ENCODE results near the gene TTC36.
"Not testable (repeated sequence)": the region's sequence is repeated elsewhere in the genome, so short reads cannot be mapped to it uniquely, and the experiment has no call there.

The TTC36 gene, protein sequence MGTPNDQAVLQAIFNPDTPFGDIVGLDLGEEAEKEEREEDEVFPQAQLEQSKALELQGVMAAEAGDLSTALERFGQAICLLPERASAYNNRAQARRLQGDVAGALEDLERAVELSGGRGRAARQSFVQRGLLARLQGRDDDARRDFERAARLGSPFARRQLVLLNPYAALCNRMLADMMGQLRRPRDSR

GRCh38 chr11:118527109-118527508 is at the start of gene TTC36:
TTC36 (plus strand) TSS chr11:118527474; CDS start chr11:118527495, 21 bp downstream.
- DNase-seq = no peak

GRCh38 chr11:118481238-118481637 is 46.0 kb upstream of the TTC36 start:
- not testable (repeated sequence) for DNase-seq

- DNase-seq = no peak
These were observed 42.9 kb upstream of the TTC36 start for GRCh38 chr11:118484405-118484804.

- DNase-seq = no peak
These were observed 42.0 kb upstream of the TTC36 start for GRCh38 chr11:118485273-118485672.

DNA sequence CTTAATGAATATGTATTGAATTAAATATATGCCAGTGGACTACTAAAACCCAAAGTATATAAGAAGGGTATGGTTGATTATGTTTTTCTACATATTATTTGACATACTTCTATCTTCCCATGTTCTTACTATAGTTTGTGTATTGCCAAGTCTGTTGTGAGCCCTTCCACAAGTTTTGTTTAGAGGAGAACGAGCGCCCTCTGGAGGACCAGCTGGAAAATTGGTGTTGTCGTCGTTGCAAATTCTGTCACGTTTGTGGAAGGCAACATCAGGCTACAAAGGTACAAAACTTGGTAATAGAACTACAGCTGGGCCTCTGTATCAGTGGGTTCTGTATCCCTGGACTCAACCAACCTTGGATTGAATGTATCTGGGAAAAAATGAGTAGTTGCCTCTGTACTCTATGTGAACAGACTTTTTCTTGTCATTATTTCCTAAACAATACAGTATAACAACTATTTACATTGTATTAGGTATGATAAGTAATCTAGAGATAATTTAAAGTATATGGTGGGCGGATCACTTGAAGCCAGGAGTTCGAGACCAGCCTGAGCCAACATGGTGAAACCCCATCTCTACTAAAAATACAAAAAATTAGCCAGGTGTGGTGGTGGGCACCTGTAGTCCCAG is 38.7 kb upstream of the TTC36 start:
- DNase-seq = peak; percentile 14 to 52

GRCh38 chr11:118491041-118491440 is 36.2 kb upstream of the TTC36 start:
- no peak for DNase-seq

DNA sequence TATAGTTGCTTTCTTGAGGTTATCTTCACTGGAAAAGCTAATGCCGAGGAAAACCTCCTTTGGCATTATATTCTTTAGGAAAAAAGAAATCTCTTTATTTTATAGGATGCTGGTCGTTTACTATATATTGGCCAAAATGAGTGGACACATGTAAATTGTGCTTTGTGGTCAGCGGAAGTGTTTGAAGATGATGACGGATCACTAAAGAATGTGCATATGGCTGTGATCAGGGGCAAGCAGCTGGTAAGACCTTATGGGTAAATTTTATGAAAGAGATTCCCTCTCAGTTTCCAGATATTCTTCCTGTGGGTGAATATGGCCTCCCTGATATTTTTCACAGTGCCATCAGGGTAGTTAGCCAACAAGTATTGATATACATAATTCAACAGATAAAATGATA is 29.4 kb upstream of the TTC36 start:
- no peak for DNase-seq

- DNase-seq = no peak
These were observed 24.1 kb upstream of the TTC36 start for GRCh38 chr11:118503216-118503615.

DNA sequence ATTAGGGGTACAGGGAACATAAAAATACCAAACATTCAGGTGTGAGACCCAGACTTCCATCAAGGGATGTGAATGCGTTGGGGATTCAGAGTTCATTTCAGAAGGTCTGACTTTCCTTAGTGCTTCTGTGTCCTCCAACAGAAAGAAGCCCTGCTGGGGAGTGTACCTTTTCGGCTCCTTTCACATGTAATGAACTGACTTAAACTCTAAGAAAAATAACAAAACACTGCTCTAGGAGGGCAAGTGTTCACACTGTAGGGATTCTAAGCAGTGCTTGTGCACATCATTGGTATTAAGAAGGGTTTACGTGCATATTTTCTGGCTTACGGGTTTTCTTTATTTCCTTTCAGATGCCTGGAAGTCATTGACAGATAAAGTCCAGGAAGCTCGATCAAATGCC is 15.7 kb upstream of the TTC36 start:
- no peak for DNase-seq

- no peak for DNase-seq
These were observed 13.2 kb upstream of the TTC36 start for GRCh38 chr11:118514103-118514502.

GRCh38 chr11:118519549-118519948 is 7.7 kb upstream of the TTC36 start:
- no peak for DNase-seq

- no peak for DNase-seq
These were observed 5.4 kb upstream of the TTC36 start for GRCh38 chr11:118521892-118522311.

GRCh38 chr11:118522571-118523072 is 4.7 kb upstream of the TTC36 start:
- peak; percentile 11 to 41 for DNase-seq

DNA sequence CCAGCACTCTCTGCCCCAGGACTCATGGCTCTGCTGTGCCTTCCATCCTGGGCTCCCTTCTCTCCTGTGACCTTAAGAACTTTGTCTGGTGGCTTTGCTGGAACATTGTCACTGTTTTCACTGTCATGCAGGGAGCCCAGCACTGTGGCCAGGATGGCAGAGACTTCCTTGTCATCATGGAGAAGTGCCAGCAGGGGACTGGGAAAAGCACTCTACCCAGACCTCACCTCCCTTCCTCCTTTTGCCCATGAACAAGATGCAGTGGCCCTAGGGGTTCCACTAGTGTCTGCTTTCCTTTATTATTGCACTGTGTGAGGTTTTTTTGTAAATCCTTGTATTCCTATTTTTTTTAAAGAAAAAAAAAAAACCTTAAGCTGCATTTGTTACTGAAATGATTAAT is 2.9 kb upstream of the TTC36 start:
- no peak for DNase-seq

DNA sequence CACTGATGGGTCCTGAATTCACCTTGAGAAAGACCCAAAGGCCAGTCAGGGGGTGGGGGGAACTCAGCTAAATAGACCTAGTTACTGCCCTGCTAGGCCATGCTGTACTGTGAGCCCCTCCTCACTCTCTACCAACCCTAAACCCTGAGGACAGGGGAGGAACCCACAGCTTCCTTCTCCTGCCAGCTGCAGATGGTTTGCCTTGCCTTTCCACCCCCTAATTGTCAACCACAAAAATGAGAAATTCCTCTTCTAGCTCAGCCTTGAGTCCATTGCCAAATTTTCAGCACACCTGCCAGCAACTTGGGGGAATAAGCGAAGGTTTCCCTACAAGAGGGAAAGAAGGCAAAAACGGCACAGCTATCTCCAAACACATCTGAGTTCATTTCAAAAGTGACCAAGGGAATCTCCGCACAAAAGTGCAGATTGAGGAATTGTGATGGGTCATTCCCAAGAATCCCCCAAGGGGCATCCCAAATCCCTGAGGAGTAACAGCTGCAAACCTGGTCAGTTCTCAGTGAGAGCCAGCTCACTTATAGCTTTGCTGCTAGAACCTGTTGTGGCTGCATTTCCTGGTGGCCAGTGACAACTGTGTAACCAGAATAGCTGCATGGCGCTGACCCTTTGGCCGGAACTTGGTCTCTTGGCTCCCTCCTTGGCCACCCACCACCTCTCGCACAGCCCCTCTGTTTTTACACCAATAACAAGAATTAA is 2.4 kb upstream of the TTC36 start:
- DNase-seq = no peak

DNA sequence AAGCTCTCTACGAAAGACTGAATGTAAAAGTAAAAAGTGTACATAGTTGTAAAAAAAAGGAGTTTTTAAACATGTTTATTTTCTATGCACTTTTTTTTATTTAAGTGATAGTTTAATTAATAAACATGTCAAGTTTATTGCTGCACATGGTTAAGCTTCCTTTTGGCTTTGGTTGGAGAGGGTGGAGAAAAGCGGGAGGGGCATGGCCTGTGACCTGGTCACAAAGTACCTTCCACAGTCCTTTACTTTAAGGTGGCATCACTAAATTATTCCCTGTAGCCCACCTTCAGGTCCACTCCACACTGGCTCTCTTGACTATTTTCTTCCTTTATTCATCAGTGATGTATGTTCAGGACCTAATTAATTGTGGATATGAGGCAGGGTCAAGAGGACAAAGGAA is 586 bp upstream of the TTC36 start:
- DNase-seq = no peak

GRCh38 chr11:118528511-118528910 is 1.2 kb downstream of the TTC36 start:
- no peak for DNase-seq

- no peak for DNase-seq
These were observed 2.4 kb downstream of the TTC36 start for GRCh38 chr11:118529584-118530175.

DNA sequence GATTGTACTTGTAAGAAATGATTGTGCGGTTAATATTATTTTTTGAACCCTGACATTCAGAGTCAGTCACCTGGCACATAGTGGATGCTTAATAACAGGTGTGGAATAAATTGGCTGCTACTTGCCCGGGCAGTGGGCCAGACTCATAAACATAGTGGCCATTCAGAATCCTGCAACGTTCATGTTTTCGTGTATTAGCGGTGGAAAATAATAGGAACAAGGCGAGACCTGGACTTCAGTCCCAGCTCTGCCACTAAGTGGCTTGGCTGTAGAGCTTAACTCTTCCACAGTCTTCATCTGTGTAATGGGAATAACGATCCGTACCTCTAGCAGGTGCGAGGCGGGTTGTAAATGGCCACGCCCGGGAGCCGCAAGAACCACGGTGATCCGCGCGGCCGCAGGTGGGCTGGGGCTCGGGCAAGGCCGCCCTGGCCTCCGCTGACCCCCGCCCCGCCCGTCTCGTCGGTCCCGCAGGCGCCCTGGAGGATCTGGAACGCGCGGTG is 3.0 kb downstream of the TTC36 start:
- DNase-seq = no peak

DNA sequence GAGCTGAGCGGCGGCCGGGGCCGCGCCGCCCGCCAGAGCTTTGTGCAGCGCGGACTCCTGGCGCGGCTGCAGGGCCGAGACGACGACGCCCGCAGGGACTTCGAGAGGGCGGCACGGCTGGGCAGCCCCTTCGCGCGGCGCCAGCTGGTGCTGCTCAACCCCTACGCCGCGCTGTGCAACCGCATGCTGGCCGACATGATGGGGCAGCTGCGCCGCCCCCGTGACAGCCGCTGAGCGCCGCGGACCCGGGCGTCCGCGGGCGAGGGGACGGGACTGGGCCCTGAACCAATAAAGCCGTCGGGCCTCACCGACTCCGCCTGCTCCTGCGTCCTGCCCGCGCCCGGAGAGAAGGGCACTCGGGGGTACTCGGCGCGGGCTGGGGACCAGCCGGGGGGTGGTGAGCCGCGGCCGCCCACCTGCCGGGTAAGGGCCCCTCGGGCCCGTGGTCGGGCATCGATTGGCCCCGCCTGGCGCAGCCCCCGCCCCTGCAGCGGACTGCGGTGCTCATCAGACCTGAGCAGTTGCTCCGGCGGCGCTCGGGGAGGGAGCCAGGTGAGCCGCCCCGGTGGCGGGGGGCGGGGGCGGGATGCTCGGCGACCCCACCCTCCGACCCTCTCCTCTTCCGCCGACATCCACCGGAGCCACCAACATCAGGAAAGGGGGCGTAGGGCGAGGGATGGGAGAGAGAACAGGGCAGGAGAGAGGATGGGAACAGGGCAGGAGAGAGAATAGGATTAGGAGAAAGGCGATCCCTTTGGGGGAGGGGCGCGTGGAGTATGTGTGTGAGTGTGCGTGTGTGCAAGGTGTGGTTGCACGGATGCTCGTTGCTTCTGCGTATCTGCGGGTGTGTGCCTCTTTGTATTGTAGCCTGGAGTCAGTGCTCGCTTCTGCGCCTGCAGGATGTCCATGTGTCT is 3.7 kb downstream of the TTC36 start, which contains the start of gene TMEM25:
TMEM25 (plus strand) TSS at position 510 of the 914 bp plus-strand sequence. CDS start 610 bp downstream, outside the sequence.
- peak; percentile 16 to 73 for DNase-seq

- DNase-seq = no peak
These were observed 4.4 kb downstream of the TTC36 start for GRCh38 chr11:118531597-118532084.

- no peak for DNase-seq
These were observed 4.8 kb downstream of the TTC36 start for GRCh38 chr11:118532091-118532490.
